ENCODE measurements around the gene MAP2K2. TPM values are rescaled to one million over a fixed set of nuclear protein-coding genes. Genes with fewer than 3 reads are reported as not detected.

Gene MAP2K2
- total and polyA plus RNA-seq, 11 donors, result 95.3 to 204 (median 118) TPM

DNA sequence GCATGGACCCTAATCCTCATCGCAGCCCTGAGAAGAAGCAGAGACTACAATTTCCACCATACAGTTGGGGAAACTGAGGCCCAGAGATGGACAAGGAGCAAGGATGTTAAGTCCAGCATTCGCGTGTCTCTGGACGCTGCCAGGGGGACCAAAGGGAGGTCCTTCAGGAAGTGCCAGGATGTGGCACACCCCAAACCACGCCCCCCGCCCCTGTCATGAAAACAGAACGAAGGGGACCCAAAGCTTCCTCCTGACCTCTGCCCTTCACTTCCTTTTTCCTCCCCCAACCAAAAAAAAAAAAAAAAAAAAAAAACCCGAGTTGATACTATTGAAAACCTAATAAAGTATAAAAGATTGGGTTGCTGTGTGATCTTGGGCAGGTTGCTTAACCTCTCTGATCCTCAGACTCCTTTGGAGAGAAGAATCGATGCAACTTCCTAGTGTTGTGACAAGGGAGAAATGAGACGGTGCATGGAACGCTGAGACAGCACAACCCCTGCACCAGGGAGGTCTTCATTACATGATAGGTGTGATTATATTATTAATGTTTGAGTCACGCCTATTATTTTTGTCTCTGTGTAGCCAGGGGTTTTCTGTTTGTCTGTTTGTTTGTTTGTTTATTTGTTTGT lies 54.5 kb downstream of the MAP2K2 start:
- peaks cover 0 to 20% (median 8%) of the 10 kb centered on the region in 12 donors for H3K4me1 ChIP-seq
- TF ChIP-seq, protein P1, sequence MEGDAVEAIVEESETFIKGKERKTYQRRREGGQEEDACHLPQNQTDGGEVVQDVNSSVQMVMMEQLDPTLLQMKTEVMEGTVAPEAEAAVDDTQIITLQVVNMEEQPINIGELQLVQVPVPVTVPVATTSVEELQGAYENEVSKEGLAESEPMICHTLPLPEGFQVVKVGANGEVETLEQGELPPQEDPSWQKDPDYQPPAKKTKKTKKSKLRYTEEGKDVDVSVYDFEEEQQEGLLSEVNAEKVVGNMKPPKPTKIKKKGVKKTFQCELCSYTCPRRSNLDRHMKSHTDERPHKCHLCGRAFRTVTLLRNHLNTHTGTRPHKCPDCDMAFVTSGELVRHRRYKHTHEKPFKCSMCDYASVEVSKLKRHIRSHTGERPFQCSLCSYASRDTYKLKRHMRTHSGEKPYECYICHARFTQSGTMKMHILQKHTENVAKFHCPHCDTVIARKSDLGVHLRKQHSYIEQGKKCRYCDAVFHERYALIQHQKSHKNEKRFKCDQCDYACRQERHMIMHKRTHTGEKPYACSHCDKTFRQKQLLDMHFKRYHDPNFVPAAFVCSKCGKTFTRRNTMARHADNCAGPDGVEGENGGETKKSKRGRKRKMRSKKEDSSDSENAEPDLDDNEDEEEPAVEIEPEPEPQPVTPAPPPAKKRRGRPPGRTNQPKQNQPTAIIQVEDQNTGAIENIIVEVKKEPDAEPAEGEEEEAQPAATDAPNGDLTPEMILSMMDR (IDR thresholded peaks at IDR 0.05), result no peak
- TF ChIP-seq POLR2A (IDR thresholded peaks at IDR 0.05), result no peak
- no peaks in the 10 kb centered on the region for H3K27me3 ChIP-seq
- WGBS, 4 donors, result 59 to 69% (median 61%) methylated on average over 12 of the region's 12 CpGs
- peak overlapping the region in 1 of 12 donors; percentile 55 for H3K27ac ChIP-seq
- ATAC-seq (no peak), DNase-seq (peak in 2 of 5 donors; percentile 56 to 69)
- H3K36me3 ChIP-seq, result no peaks in the 10 kb centered on the region
- no peaks in the 10 kb centered on the region for H3K9me3 ChIP-seq
- H3K4me3 ChIP-seq, result no peak overlapping the region
- intact Hi-C loops (cut with DNase I), result loop anchor here in 2 of 10 donors (5.0 kb wide), 1 partner anchor 82 kb away; the partner anchor contains the start of gene EEF2 (in 2 of the 2)

DNA sequence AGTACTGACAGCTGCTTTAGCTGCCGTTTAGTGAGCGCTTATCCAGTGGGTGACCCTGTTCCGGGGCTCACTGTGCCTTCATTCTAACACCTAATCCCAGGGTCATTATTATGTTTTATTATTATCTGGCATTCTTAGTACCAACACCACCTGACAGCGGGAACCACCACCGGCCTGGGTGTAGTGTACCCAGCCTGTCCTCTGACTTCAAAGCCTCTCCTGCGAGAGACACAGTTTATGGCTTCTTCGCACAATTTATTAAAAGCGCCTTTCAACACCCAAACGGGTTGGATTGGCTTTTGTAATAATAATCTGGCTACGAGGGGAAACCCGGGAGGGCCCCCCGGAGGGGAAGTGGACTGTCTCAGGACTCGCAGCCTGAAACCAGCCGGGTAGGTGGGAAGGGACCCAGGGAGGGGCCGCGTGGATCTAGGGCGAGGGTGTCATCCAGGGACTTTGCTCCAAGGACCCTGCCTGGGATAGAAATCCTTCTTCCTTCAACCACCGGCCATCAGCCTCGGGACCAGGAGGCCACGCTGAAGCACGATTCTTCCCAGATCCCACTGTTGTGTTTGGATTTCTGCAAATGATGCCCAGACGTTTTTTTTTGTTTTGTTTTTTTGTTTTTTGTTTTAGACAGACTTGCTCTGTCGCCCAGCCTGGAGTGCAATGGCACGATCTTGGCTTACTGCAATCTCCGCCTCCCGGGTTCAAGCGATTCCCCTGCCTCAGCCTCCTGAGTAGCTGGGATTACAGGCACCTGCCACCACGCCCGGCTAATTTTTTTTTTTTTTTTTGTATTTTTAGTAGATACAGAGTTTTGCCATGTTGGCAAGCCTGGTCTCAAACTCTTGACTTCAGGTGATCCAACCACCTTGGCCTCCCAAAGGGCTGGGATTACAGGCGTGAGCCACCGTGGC lies 55.6 kb downstream of the MAP2K2 start:
- Histone ChIP-seq H3K4me1 (peaks cover 3 to 30% (median 17%) of the 10 kb centered on the region in 12 donors), H3K27ac (peak overlapping the region; percentile 95 to 100 (median 99)), H3K27me3 (no peaks in the 10 kb centered on the region), H3K36me3 (peaks cover 0 to 4% (median 0%) of the 10 kb centered on the region in 9 donors), H3K4me3 (peak overlapping the region; percentile 91 to 100 (median 97)), H3K9me3 (no peaks in the 10 kb centered on the region)
- TF ChIP-seq, protein P1 (IDR thresholded peaks at IDR 0.05), result no peak
- TF ChIP-seq POLR2A (IDR thresholded peaks at IDR 0.05), result no peak
- 33 to 45% (median 38%) methylated on average over 31 of the region's 31 CpGs for WGBS, 4 donors
- ATAC-seq (no peak), DNase-seq (no peak)
- intact Hi-C loops (cut with DNase I), result loop anchor here in 2 of 10 donors (5.0 kb wide), 1 partner anchor 81 kb away; the partner anchor contains the start of gene EEF2 (in 2 of the 2)

DNA sequence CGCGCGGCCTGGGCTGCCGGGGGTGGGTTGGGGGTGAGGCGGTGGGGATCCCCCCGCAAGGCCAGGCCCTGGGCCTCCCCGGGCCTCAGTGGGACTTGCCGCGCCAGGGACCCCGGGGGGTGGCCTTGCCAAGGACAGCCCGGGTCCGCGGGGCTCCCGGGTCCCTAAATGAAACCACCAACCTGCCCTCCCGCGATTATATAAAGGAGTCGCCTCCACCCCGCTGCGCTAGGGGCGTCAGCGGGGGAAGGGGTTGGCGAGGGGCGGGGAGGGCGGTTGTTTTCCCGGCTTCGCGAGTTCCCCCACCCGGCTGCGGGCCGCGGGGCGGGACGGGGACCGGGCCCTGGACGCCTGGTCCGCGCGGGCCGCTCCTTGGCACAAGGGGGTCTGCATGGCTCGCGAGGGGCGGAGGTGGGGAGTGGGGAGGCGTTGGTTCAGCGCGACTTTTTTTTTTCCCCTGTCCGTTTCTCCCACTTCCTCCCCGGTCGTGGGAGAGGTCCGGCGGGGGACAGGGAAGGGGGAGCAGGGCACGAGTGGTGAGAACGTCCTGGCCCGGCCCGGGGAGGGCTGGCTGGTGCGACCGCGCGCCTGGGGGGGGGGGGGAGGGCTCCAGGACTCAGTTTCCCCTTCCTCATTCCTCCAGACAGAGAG lies 56.4 kb downstream of the MAP2K2 start:
- peaks cover 0 to 9% (median 0%) of the 10 kb centered on the region in 9 donors for H3K36me3 ChIP-seq
- H3K27ac ChIP-seq, result peak overlapping the region; percentile 95 to 100 (median 99)
- TF ChIP-seq, protein P1 (IDR thresholded peaks at IDR 0.05), result peak in 3 of 12 donors; percentile 6 to 30 (median 7)
- peak in 1 of 2 donors; percentile 29 for TF ChIP-seq POLR2A (IDR thresholded peaks at IDR 0.05)
- WGBS, 4 donors, result 0 to 1% (median 0%) methylated on average over 20 to 58 of the region's 58 CpGs
- peak in 1 of 4 donors; percentile 0 for ATAC-seq
- intact Hi-C loops (cut with DNase I), result loop anchor here in 2 of 10 donors (2.0 to 5.0 kb wide), 2 partner anchors 55 to 80 kb away; partner anchors contain the start of gene EEF2 (in 2 of the 2)
- H3K27me3 ChIP-seq, result no peaks in the 10 kb centered on the region
- peak in 2 of 5 donors; percentile 46 to 68 for DNase-seq
- H3K9me3 ChIP-seq, result no peaks in the 10 kb centered on the region
- H3K4me1 ChIP-seq, result peaks cover 8 to 38% (median 24%) of the 10 kb centered on the region in 12 donors
- peak overlapping the region; percentile 91 to 100 (median 97) for H3K4me3 ChIP-seq
